Adrenal gland (tissue), 5 donors: ENCODE measurements around the gene PAOX.

Source experiments
- POLR2A ChIP-seq, 2 donors: fragments of 450-650 bp; IDR thresholded peaks; one replicate each; pipeline ENCODE4 v1.6.1; 2017; ENCODE audit warnings: antibody characterized with exemption in 2 of 2, mild to moderate bottlenecking in 2 of 2, moderate library complexity in 1 of 2
- TF ChIP-seq, protein P1 (sequence below), 6 experiments: fragments of 450-650 bp in 4 of 6; fragments of 200-600 bp in 2 of 6; sonication (generic) in 1 of 6; IDR thresholded peaks; 1 replicate in 5 of 6; 2 replicates in 1 of 6; pipeline versions ENCODE4 v1.5.1 to v1.8.0; 2016 to 2021; ENCODE audit warnings: antibody characterized with exemption in 6 of 6, mild to moderate bottlenecking in 2 of 6, moderate library complexity in 1 of 6
- donor health status: DM: no; HTN: no; CAD: no.

DNA sequence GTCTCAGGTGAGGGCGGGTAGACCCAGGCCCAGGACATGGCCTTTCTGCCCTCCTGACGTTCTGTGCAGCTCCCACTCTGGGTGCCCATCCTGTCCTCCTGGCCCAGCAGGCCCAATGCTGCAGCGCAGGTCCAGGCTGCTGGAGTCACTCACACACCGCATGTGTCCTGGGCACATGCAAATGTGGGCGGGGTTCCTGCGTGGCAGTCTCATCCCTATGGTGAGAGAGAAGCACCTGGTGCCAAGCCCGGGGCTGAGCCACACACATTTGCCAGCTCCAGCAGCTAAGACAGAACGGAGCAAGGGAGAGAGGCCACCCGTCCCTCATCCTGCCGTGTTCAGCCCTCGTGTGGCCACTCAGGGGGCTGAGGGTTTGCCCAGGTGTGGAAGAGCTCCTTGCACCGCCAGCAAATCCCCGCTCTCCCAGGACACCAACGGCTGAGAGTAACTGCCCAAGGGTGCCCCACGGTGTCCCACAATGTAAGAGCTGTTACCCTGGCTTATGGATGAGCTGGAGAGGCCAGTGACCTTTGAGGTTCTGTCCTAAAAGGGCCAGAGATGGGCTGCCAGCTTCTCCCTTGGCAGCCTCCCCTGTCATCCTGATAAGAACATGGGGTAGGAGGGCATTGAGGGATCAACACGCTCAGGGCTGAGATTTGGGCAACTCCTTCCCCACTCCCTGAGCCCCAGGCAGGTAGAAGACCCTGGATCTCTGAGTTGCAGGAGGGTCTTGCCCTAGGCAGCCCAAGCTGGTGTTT is 25.7 kb upstream of the PAOX start:
- no peak for TF ChIP-seq POLR2A (IDR thresholded peaks at IDR 0.05)
- TF ChIP-seq, protein P1, sequence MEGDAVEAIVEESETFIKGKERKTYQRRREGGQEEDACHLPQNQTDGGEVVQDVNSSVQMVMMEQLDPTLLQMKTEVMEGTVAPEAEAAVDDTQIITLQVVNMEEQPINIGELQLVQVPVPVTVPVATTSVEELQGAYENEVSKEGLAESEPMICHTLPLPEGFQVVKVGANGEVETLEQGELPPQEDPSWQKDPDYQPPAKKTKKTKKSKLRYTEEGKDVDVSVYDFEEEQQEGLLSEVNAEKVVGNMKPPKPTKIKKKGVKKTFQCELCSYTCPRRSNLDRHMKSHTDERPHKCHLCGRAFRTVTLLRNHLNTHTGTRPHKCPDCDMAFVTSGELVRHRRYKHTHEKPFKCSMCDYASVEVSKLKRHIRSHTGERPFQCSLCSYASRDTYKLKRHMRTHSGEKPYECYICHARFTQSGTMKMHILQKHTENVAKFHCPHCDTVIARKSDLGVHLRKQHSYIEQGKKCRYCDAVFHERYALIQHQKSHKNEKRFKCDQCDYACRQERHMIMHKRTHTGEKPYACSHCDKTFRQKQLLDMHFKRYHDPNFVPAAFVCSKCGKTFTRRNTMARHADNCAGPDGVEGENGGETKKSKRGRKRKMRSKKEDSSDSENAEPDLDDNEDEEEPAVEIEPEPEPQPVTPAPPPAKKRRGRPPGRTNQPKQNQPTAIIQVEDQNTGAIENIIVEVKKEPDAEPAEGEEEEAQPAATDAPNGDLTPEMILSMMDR (IDR thresholded peaks at IDR 0.05): no peak
